H1 (cell line): ENCODE data around the gene SRI. TPM values are rescaled to one million over a fixed set of nuclear protein-coding genes. Genes with fewer than 3 reads are reported as not detected.

Experiments used
- CTCF ChIA-PET: fragments of 300-600 bp; sonication (Branson Sonifier 250); formaldehyde crosslinking; loops from one replicate; lab custom pipeline; 2021; ENCODE audit not compliant: partially characterized antibody; lab: Charles Lee
- POLR2A ChIA-PET: fragments of 300-600 bp; sonication (Branson Sonifier 250); formaldehyde crosslinking; loops from one replicate; lab custom pipeline; 2021; ENCODE audit warnings: inconsistent platforms; ENCODE audit not compliant: partially characterized antibody; lab: Charles Lee
- DNase-seq, 2 experiments: peaks; one replicate each; pipeline versions ENCODE4 v3.0.0 to v3.0.0-alpha.2; 2010 to 2022; ENCODE audit warnings: low spot score in 2 of 2, low read depth in 1 of 2, mixed read lengths in 1 of 2
- FAIRE-seq: peaks from 2 replicates; lab custom pipeline; 2011; peaks lifted over from hg19 to GRCh38; lab: Jason Lieb, UNC
- H2AFZ ChIP-seq: 2 replicates; pipeline ENCODE4 v1.8.1; 2012; ENCODE audit warnings: low read length, inconsistent platforms
- H2AK5ac ChIP-seq: 2 replicates; pipeline ENCODE4 v1.6.1; 2013; ENCODE audit warnings: low read depth, low read length
- H2BK120ac ChIP-seq: replicated peaks from 2 replicates; pipeline ENCODE3; 2013; ENCODE audit warnings: low read depth, low read length, inconsistent platforms
- H2BK12ac ChIP-seq: 2 replicates; pipeline ENCODE4 v1.6.1; 2013; ENCODE audit warnings: low read depth, low read length
- H2BK15ac ChIP-seq: 2 replicates; pipeline ENCODE4 v1.6.1; 2013; ENCODE audit warnings: low read length
- H2BK20ac ChIP-seq: 2 replicates; pipeline ENCODE4 v1.6.1; 2013; ENCODE audit warnings: low read length
- H2BK5ac ChIP-seq: 2 replicates; pipeline ENCODE4 v1.6.1; 2013; ENCODE audit warnings: low read depth, low read length
- H3K14ac ChIP-seq: 2 replicates; pipeline ENCODE4 v1.6.1; 2013; ENCODE audit warnings: inconsistent platforms; ENCODE audit not compliant: insufficient read length
- H3K18ac ChIP-seq: 2 replicates; pipeline ENCODE4 v1.6.1; 2013; ENCODE audit warnings: low read length; ENCODE audit errors: extremely low read depth
- H3K23ac ChIP-seq: 2 replicates; pipeline ENCODE4 v1.6.1; 2013; ENCODE audit warnings: inconsistent platforms; ENCODE audit not compliant: insufficient read length
- H3K23me2 ChIP-seq: 2 replicates; pipeline ENCODE4 v1.6.1; 2013; ENCODE audit warnings: low read depth, low read length
- H3K27ac ChIP-seq: 2 replicates; pipeline ENCODE4 v1.6.1; 2011; ENCODE audit warnings: low read depth, low read length, inconsistent platforms
- H3K27me3 ChIP-seq, 4 experiments: replicated peaks in 1 of 4; 1 replicate in 1 of 4; 2 replicates in 3 of 4; pipeline versions ENCODE4 v1.6.1 to v1.8.1; 2011 to 2013; ENCODE audit warnings: low read length in 3 of 4, mild to moderate bottlenecking in 3 of 4, inconsistent platforms in 2 of 4, mixed read lengths in 2 of 4, moderate library complexity in 1 of 4; ENCODE audit not compliant: control insufficient read depth in 3 of 4, insufficient read depth in 3 of 4; ENCODE audit errors: extremely low read depth in 1 of 4
- H3K36me3 ChIP-seq, 4 experiments: 2 replicates each; pipeline versions ENCODE4 v1.6.1 to v1.8.1; 2011 to 2013; ENCODE audit warnings: mild to moderate bottlenecking in 4 of 4, low read length in 3 of 4, moderate library complexity in 2 of 4, control low read depth in 1 of 4, inconsistent platforms in 1 of 4; ENCODE audit not compliant: insufficient read depth in 4 of 4, control insufficient read depth in 2 of 4
- H3K4ac ChIP-seq: replicated peaks from 2 replicates; pipeline ENCODE3; 2013; ENCODE audit warnings: low read length, low read depth, mixed read lengths, inconsistent platforms; ENCODE audit not compliant: insufficient read length
- H3K4me1 ChIP-seq, 4 experiments: replicated peaks in 1 of 4; 1 replicate in 1 of 4; 2 replicates in 3 of 4; pipeline versions ENCODE4 v1.6.1 to v1.8.1; 2011 to 2013; ENCODE audit warnings: low read length in 3 of 4, inconsistent platforms in 2 of 4, mixed read lengths in 1 of 4; ENCODE audit not compliant: insufficient read depth in 4 of 4, control insufficient read depth in 3 of 4
- H3K4me2 ChIP-seq, 2 experiments: 2 replicates each; pipeline versions ENCODE4 v1.6.1 to v1.8.1; 2011 to 2013; ENCODE audit warnings: low read depth in 2 of 2, low read length in 2 of 2, control low read depth in 1 of 2, inconsistent platforms in 1 of 2, mild to moderate bottlenecking in 1 of 2; ENCODE audit not compliant: insufficient read depth in 1 of 2
- H3K4me3 ChIP-seq, 4 experiments: fragments of 200-600, 300-600 bp in 1 of 4; sonication (generic), shearing (Covaris generic), sonication (Bioruptor Twin) in 1 of 4; 2 replicates each; pipeline versions ENCODE4 v1.5.1 to v1.8.1; 2011 to 2016; ENCODE audit warnings: low read length in 4 of 4, low read depth in 3 of 4, control low read depth in 2 of 4, inconsistent platforms in 2 of 4, mild to moderate bottlenecking in 2 of 4, mixed read lengths in 1 of 4, moderate library complexity in 1 of 4; ENCODE audit not compliant: insufficient read depth in 2 of 4; ENCODE audit errors: extremely low read depth in 1 of 4
- H3K56ac ChIP-seq: replicated peaks from 2 replicates; pipeline ENCODE3; 2013; ENCODE audit warnings: low read depth, mild to moderate bottlenecking, mixed read lengths, low read length, inconsistent platforms; ENCODE audit not compliant: insufficient read length
- H3K79me1 ChIP-seq: 2 replicates; pipeline ENCODE4 v1.6.1; 2013; ENCODE audit warnings: low read depth, low read length, control low read depth
- H3K79me2 ChIP-seq, 2 experiments: 2 replicates each; pipeline versions ENCODE4 v1.6.1 to v1.8.1; 2012 to 2013; ENCODE audit warnings: low read length in 2 of 2, mild to moderate bottlenecking in 2 of 2, inconsistent platforms in 1 of 2; ENCODE audit not compliant: insufficient read depth in 2 of 2, control insufficient read depth in 1 of 2
- H3K9ac ChIP-seq, 4 experiments: replicated peaks in 1 of 4; 1 replicate in 1 of 4; 2 replicates in 3 of 4; pipeline versions ENCODE4 v1.6.1 to v1.8.1; 2011 to 2013; ENCODE audit warnings: low read depth in 3 of 4, low read length in 3 of 4, control low read depth in 2 of 4, mild to moderate bottlenecking in 2 of 4, moderate library complexity in 2 of 4, inconsistent platforms in 1 of 4; ENCODE audit errors: extremely low read depth in 1 of 4
- H3K9me3 ChIP-seq, 2 experiments: 2 replicates each; pipeline versions ENCODE4 v1.6.1 to v1.8.1; 2012 to 2013; ENCODE audit warnings: mild to moderate bottlenecking in 2 of 2, moderate library complexity in 2 of 2, control low read depth in 1 of 2, inconsistent platforms in 1 of 2, low read depth in 1 of 2, low read length in 1 of 2, mixed read lengths in 1 of 2; ENCODE audit not compliant: insufficient read depth in 2 of 2
- H4K20me1 ChIP-seq, 2 experiments: replicated peaks in 1 of 2; 2 replicates each; pipeline versions ENCODE3 to v1.8.1; 2011 to 2013; ENCODE audit warnings: inconsistent platforms in 2 of 2, low read length in 2 of 2, mild to moderate bottlenecking in 1 of 2; ENCODE audit not compliant: insufficient read depth in 2 of 2, control insufficient read depth in 1 of 2
- H4K5ac ChIP-seq: 2 replicates; pipeline ENCODE4 v1.6.1; 2013; ENCODE audit warnings: low read length, low read depth, mixed read lengths, inconsistent platforms; ENCODE audit not compliant: insufficient read length
- H4K8ac ChIP-seq: 2 replicates; pipeline ENCODE4 v1.8.0; 2013; ENCODE audit warnings: mild to moderate bottlenecking, moderate library complexity, low read length, inconsistent platforms; ENCODE audit not compliant: insufficient read depth; ENCODE audit errors: extremely low read depth
- H4K91ac ChIP-seq: replicated peaks from 2 replicates; pipeline ENCODE3; 2013; ENCODE audit warnings: low read length, mixed read lengths, inconsistent platforms; ENCODE audit not compliant: insufficient read length
- BRCA1 ChIP-seq: IDR thresholded peaks from 2 replicates; pipeline ENCODE4 v1.6.1; 2012; ENCODE audit warnings: low read depth, low read length, improper control_type of control experiment
- EGR1 ChIP-seq: IDR thresholded peaks from 2 replicates; pipeline ENCODE4 v1.6.1; 2011; ENCODE audit warnings: low read depth, low read length, borderline replicate concordance
- KDM1A ChIP-seq: fragments of 200-600, 300-600 bp; sonication (generic); IDR thresholded peaks from 2 replicates; pipeline ENCODE4 v1.7.1; 2016; ENCODE audit warnings: mild to moderate bottlenecking, low read length, borderline replicate concordance
- NRF1 ChIP-seq: IDR thresholded peaks from 2 replicates; pipeline ENCODE4 v1.6.1; 2011; ENCODE audit warnings: mild to moderate bottlenecking, low read depth, low read length, improper control_type of control experiment
- RNF2 ChIP-seq: fragments of 200-900, 300-1000 bp; sonication (generic); IDR thresholded peaks from 2 replicates; pipeline ENCODE4 v1.7.1; 2016; ENCODE audit warnings: borderline replicate concordance, low read depth, mild to moderate bottlenecking, antibody characterized with exemption, low read length; ENCODE audit not compliant: poor library complexity, severe bottlenecking; ENCODE audit errors: missing control alignments
- TAF1 ChIP-seq: IDR thresholded peaks from 2 replicates; pipeline ENCODE4 v1.6.1; 2011; ENCODE audit warnings: mild to moderate bottlenecking, low read depth, low read length
- WGBS, 2 experiments: shearing (Covaris generic) in 1 of 2; methylation state at CpG; one replicate each; pipeline versions ENCODE4 v1.1.6 to v1.1.7; 2013 to 2015; ENCODE audit warnings: low lambda C conversion rate in 2 of 2, mixed read lengths in 2 of 2, inconsistent platforms in 1 of 2, low coverage in 1 of 2, missing lambda C conversion rate in 1 of 2; ENCODE audit not compliant: insufficient replicate concordance in 2 of 2, insufficient coverage in 1 of 2, insufficient read length in 1 of 2; ENCODE audit errors: extremely low coverage in 1 of 2, missing lambda C conversion rate in 1 of 2; 5-methylcytosine and 5-hydroxymethylcytosine counted together
- polyA plus RNA-seq, 7 experiments: library from polyadenylated mRNA; depleted of rRNA in 3 of 7; stranded (reverse) in 5 of 7; unstranded in 2 of 7; fragments of >200 nt in 5 of 7; fragments of 200-250 nt in 2 of 7; gene quantifications; 1 replicate in 5 of 7; 2 replicates in 1 of 7; 4 replicates in 1 of 7; pipeline versions ENCODE4 v1.2.1 to v1.2.3, GENCODE V29; 2011 to 2013; ENCODE audit warnings: missing spikeins in 2 of 7, mixed read lengths in 2 of 7
- total RNA-seq: library from RNA; stranded (reverse); fragmentation: NEBNext Ultra II Directional; extraction: Animal tissue kit (Norgen Biotek cat#: 25700); gene quantifications from 2 replicates; pipeline ENCODE4 v1.2.1, GENCODE V29; 2021

The SRI gene
- total and polyA plus RNA-seq, 2 of the 8 experiments (the other 6 are each of a cell fraction or from before 2014, with no cell fraction given): 118 to 170 TPM

DNA sequence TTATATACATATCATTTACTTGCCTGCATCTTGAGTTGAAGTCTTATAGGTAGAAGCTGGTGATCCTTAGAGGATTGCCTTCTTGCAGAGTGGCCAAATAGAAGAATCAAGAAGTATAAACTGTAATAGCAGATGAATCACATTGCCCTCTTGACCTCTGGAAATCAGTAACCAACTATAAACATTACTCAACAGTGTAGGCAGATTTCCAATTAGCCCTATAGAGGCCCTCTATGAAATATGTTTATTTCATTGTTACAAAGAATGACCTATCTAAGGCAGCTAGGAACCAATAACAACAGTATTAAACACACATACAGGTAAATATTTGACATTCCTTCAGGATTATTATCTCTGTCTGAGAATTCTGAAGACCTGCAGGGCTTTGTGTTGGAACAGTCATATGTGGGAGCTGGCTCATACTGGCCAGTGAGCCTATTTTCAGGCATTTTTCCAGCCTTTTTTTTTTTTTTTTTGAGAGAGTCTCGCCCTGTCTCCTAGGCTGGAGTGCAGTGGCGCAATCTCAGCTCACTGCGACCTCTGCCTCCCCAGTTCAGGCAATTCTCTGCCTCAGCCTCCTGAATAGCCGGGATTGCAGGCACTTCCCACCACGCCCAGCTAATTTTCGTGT is 7.2 kb upstream of the SRI start:
- H3K14ac ChIP-seq: no peak overlapping the region
- H3K27ac ChIP-seq: no peak overlapping the region
- no peak overlapping the region for H2AK5ac ChIP-seq
- H4K8ac ChIP-seq: no peak overlapping the region
- no peak overlapping the region for H2BK15ac ChIP-seq
- no peak overlapping the region for H4K5ac ChIP-seq
- no peak overlapping the region for H2BK5ac ChIP-seq
- no peak overlapping the region for H2BK20ac ChIP-seq
- DNase-seq: no peak
- no peak overlapping the region for H3K56ac ChIP-seq
- no peak overlapping the region for H3K4ac ChIP-seq
- 79% methylated on average over 3 of the region's 6 CpGs; no CpG with 5 or more reads in 1 of the 2 experiments for WGBS, 2 experiments
- H2BK12ac ChIP-seq: no peak overlapping the region
- no peak overlapping the region for H2AFZ ChIP-seq
- no peak overlapping the region for H3K4me3 ChIP-seq
- no peak overlapping the region for H3K4me2 ChIP-seq
- no peaks in the 10 kb centered on the region for H3K4me1 ChIP-seq
- no peak overlapping the region for H2BK120ac ChIP-seq
- POLR2A ChIA-PET: no interaction called here
- H3K18ac ChIP-seq: no peak overlapping the region
- H3K79me2 ChIP-seq: no peaks in the 10 kb centered on the region
- no peaks in the 10 kb centered on the region for H3K79me1 ChIP-seq
- H4K91ac ChIP-seq: no peak overlapping the region
- CTCF ChIA-PET: interaction anchor here (0.8 kb wide), 1 partner anchor 15 kb away, joined by 3 read pairs; no protein-coding TSS in a partner anchor
- TF ChIP-seq BRCA1 (no peak), EGR1 (no peak), NRF1 (no peak), KDM1A (no peak), TAF1 (no peak), RNF2 (no peak)
- H3K27me3 ChIP-seq: no peaks in the 10 kb centered on the region
- FAIRE-seq: no peak
- H4K20me1 ChIP-seq: no peaks in the 10 kb centered on the region
- no peak overlapping the region for H3K23ac ChIP-seq
- H3K23me2 ChIP-seq: peaks cover 3% of the 10 kb centered on the region; the same call in 1 of the 2 replicates
- H3K36me3 ChIP-seq: no peaks in the 10 kb centered on the region
- H3K9me3 ChIP-seq: no peaks in the 10 kb centered on the region
- H3K9ac ChIP-seq: no peak overlapping the region
